ENCODE measurements around the gene AFF1.

The AFF1 gene

DNA sequence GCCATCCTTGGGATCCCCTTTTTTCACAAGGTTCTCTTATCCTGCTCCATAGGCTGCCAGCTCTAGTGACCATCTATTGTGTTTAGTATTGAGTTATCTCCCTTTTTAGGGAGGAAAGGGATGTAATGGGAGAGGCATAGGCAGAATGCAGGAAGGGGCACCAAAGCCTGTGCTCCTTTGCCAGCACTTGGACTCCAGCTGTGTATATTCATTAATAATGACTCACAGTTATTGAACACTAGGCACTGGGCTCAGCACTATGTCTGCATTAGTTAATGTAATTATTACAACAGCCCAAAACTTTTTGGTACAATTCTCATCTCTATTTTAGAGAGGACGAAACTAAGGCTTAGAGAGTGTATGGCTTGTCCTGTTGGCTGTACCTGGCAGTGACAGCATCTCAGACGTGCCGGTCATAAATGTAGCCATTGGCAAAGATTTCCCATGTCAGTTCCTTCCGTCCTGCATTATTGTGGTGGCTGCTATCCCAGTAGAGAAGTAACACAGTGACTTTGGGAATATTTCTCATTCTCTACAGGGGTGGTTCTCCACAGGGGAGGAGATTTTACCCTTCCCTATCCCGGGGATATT lies 90.3 kb downstream of the AFF1 start:
- no peak overlapping the region for H3K27ac ChIP-seq (ENCODE audit: low read depth, low read length)
- H3F3A ChIP-seq (ENCODE audit: insufficient read depth) = no peaks in the 10 kb centered on the region
- no peaks in the 10 kb centered on the region for H3K27me3 ChIP-seq (ENCODE audit: low read length)
- no peak overlapping the region for H3K4me2 ChIP-seq (ENCODE audit: low read depth, low read length, poor library complexity, severe bottlenecking)
- no peaks in the 10 kb centered on the region for H4K20me1 ChIP-seq (ENCODE audit: low read depth, low read length)
- H3K36me3 ChIP-seq (ENCODE audit: low read length) = no peaks in the 10 kb centered on the region
- no peak for TF ChIP-seq EZH2phosphoT487 (conservative IDR thresholded peaks at IDR 0.05; ENCODE audit: low read length)
- TF ChIP-seq, protein P1, sequence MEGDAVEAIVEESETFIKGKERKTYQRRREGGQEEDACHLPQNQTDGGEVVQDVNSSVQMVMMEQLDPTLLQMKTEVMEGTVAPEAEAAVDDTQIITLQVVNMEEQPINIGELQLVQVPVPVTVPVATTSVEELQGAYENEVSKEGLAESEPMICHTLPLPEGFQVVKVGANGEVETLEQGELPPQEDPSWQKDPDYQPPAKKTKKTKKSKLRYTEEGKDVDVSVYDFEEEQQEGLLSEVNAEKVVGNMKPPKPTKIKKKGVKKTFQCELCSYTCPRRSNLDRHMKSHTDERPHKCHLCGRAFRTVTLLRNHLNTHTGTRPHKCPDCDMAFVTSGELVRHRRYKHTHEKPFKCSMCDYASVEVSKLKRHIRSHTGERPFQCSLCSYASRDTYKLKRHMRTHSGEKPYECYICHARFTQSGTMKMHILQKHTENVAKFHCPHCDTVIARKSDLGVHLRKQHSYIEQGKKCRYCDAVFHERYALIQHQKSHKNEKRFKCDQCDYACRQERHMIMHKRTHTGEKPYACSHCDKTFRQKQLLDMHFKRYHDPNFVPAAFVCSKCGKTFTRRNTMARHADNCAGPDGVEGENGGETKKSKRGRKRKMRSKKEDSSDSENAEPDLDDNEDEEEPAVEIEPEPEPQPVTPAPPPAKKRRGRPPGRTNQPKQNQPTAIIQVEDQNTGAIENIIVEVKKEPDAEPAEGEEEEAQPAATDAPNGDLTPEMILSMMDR (IDR thresholded peaks at IDR 0.05; ENCODE audit: insufficient read depth, low read length, poor library complexity, severe bottlenecking) = no peak
- H3K9me3 ChIP-seq (ENCODE audit: insufficient read depth, low read length) = no peaks in the 10 kb centered on the region
- H3K9ac ChIP-seq (ENCODE audit: low read length) = no peak overlapping the region
- H2AFZ ChIP-seq (ENCODE audit: low read depth, low read length, severe bottlenecking) = no peak overlapping the region
- no peaks in the 10 kb centered on the region for H3K79me2 ChIP-seq (ENCODE audit: insufficient read depth, low read length)
- H3K9me2 ChIP-seq (replicated peaks; ENCODE audit: insufficient read depth, low read length) = no peaks in the 10 kb centered on the region
- no peak overlapping the region for H3K4me3 ChIP-seq (ENCODE audit: insufficient read depth, low read length, poor library complexity, severe bottlenecking)

DNA sequence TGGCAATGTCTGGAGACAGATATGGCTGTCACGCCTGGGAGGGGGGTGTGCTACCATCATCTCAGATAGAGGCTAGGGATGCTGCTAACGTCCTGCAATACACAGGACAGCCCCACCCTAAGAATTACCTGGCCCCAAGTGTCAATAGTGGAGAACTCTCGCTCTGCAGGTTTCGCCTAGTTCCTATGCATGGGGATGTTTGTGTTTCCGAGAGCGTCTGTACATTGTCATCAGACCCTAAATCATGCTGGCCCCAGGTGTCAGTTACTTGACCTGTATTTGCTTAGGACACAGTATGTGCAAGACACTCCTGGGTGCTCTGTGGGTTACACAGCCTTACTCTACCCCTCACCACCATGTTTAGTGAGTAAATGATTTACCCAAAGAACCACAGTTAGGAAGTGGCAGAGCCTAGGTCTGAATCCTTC lies 90.8 kb downstream of the AFF1 start:
- Histone ChIP-seq H3K27me3 (ENCODE audit: low read length) (no peaks in the 10 kb centered on the region), H2AFZ (ENCODE audit: low read depth, low read length, severe bottlenecking) (no peak overlapping the region), H3K36me3 (ENCODE audit: low read length) (no peaks in the 10 kb centered on the region), H4K20me1 (ENCODE audit: low read depth, low read length) (no peaks in the 10 kb centered on the region), H3F3A (ENCODE audit: insufficient read depth) (no peaks in the 10 kb centered on the region), H3K9me3 (ENCODE audit: insufficient read depth, low read length) (no peaks in the 10 kb centered on the region), H3K9me2 (replicated peaks; ENCODE audit: insufficient read depth, low read length) (no peaks in the 10 kb centered on the region), H3K79me2 (ENCODE audit: insufficient read depth, low read length) (no peaks in the 10 kb centered on the region), H3K4me2 (ENCODE audit: low read depth, low read length, poor library complexity, severe bottlenecking) (no peak overlapping the region), H3K4me3 (ENCODE audit: insufficient read depth, low read length, poor library complexity, severe bottlenecking) (no peak overlapping the region), H3K9ac (ENCODE audit: low read length) (no peak overlapping the region), H3K27ac (ENCODE audit: low read depth, low read length) (no peak overlapping the region)
- TF ChIP-seq EZH2phosphoT487 (conservative IDR thresholded peaks at IDR 0.05; ENCODE audit: low read length) = no peak
- TF ChIP-seq, protein P1 (IDR thresholded peaks at IDR 0.05; ENCODE audit: insufficient read depth, low read length, poor library complexity, severe bottlenecking) = no peak

DNA sequence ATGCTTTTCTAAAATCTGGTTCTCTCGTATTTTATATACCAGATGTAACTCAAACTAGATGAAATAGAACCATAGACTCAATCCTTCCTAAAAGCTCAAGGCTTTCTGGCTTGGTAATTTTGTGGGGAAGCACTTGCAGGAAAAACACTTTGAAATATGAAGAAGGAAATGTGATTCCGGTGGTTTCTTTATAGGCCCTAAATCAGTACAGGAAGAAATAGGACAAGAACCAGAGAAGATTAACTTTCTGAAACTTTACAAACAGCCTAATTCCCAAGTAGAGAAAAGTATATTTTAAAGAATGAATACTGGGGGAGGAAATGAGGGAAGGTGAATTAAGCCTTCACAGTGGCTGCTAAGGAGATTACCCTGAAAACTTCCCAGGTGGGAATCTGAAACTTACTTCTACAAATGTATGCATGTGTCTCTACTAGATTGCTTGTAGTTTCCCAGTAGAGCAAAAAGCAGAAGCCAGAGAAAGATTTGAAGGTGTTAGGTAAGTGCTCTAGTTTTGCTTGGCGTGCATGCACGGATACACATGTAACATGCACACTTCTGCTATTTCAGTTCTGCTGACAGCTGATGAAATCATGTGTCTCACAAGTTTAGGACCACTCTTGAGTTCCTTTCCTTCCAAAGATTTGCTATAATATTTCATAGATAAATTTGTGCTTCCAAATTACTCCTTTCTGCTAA lies 92.1 kb downstream of the AFF1 start:
- no peaks in the 10 kb centered on the region for H4K20me1 ChIP-seq (ENCODE audit: low read depth, low read length)
- no peak overlapping the region for H3K27ac ChIP-seq (ENCODE audit: low read depth, low read length)
- H3K79me2 ChIP-seq (ENCODE audit: insufficient read depth, low read length) = no peaks in the 10 kb centered on the region

More for the DNA sequence above, 92.1 kb downstream of the AFF1 start:
- Histone ChIP-seq H3F3A (ENCODE audit: insufficient read depth) (no peaks in the 10 kb centered on the region), H3K36me3 (ENCODE audit: low read length) (no peaks in the 10 kb centered on the region), H3K4me3 (ENCODE audit: insufficient read depth, low read length, poor library complexity, severe bottlenecking) (no peak overlapping the region), H3K9ac (ENCODE audit: low read length) (no peak overlapping the region), H3K9me2 (replicated peaks; ENCODE audit: insufficient read depth, low read length) (no peaks in the 10 kb centered on the region), H3K4me2 (ENCODE audit: low read depth, low read length, poor library complexity, severe bottlenecking) (no peak overlapping the region), H3K27me3 (ENCODE audit: low read length) (no peaks in the 10 kb centered on the region), H3K9me3 (ENCODE audit: insufficient read depth, low read length) (no peaks in the 10 kb centered on the region), H2AFZ (ENCODE audit: low read depth, low read length, severe bottlenecking) (no peak overlapping the region)
- TF ChIP-seq EZH2phosphoT487 (conservative IDR thresholded peaks at IDR 0.05; ENCODE audit: low read length) = no peak
- TF ChIP-seq, protein P1 (IDR thresholded peaks at IDR 0.05; ENCODE audit: insufficient read depth, low read length, poor library complexity, severe bottlenecking) = no peak
